Skeletal muscle tissue (tissue), 4 donors: Measurements from ENCODE around the gene PGBD5. TPM values are rescaled to one million over a fixed set of nuclear protein-coding genes. Genes with fewer than 3 reads are reported as not detected.

ENCODE experiments used
- H3K27ac ChIP-seq: one replicate; pipeline ENCODE4 v1.7.0; 2013; ENCODE audit warnings: mild to moderate bottlenecking, low read depth, low read length, inconsistent platforms
- H3K27me3 ChIP-seq, 3 donors: one replicate each; pipeline ENCODE4 v1.7.0; 2013; ENCODE audit warnings: low read length in 3 of 3; ENCODE audit not compliant: control insufficient read depth in 3 of 3, insufficient read depth in 3 of 3
- H3K36me3 ChIP-seq, 3 donors: one replicate each; pipeline ENCODE4 v1.7.0; 2013; ENCODE audit warnings: low read length in 3 of 3; ENCODE audit not compliant: control insufficient read depth in 3 of 3, insufficient read depth in 3 of 3
- H3K4me1 ChIP-seq, 3 donors: one replicate each; pipeline ENCODE4 v1.7.0; 2013; ENCODE audit warnings: low read length in 3 of 3, mild to moderate bottlenecking in 3 of 3; ENCODE audit not compliant: control insufficient read depth in 3 of 3, insufficient read depth in 3 of 3
- H3K4me3 ChIP-seq, 3 donors: one replicate each; pipeline ENCODE4 v1.7.0; 2013; ENCODE audit warnings: low read length in 3 of 3
- H3K9ac ChIP-seq, 3 donors: one replicate each; pipeline ENCODE4 v1.7.0; 2013; ENCODE audit warnings: low read length in 3 of 3, mild to moderate bottlenecking in 3 of 3, moderate library complexity in 2 of 3, low read depth in 1 of 3
- H3K9me3 ChIP-seq, 3 donors: one replicate each; pipeline ENCODE4 v1.7.0; 2013; ENCODE audit warnings: low read length in 3 of 3; ENCODE audit not compliant: control insufficient read depth in 3 of 3
- total RNA-seq: library from RNA; depleted of rRNA; stranded (reverse); fragments of >200 nt; gene quantifications from one replicate; pipeline ENCODE4 v1.2.3, GENCODE V29; 2014
- donor health status: Osteomylitis.

The PGBD5 gene
- total RNA-seq, 1 donor from 2014 or later, result 5.7 TPM

DNA sequence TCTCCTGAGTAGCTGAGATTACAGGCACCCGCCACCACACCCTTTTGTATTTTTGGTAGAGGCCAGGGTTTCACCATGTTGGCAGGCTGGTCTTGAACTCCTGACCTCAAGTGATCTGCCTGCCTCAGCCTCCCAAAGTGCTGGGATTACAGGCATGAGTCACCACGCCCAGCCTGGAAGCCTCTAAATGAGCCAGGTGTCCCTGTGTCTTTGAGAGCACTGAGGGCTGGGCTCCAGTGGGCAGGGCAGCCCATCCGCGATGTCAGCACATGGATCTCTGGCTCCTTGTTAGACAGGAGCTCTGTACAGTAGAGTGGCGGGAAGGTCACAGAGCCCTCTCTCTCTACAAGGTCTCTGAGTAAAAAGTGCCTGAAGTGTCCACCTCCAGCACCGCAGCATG is 124.3 kb downstream of the PGBD5 start:
- no peaks in the 10 kb centered on the region for H3K36me3 ChIP-seq
- H3K27me3 ChIP-seq, result no peaks in the 10 kb centered on the region
- H3K4me3 ChIP-seq, result no peak overlapping the region
- peaks cover 6 to 11% (median 10%) of the 10 kb centered on the region in 3 donors for H3K4me1 ChIP-seq
- no peaks in the 10 kb centered on the region for H3K9me3 ChIP-seq
- no peak overlapping the region for H3K9ac ChIP-seq
- no peak overlapping the region for H3K27ac ChIP-seq

DNA sequence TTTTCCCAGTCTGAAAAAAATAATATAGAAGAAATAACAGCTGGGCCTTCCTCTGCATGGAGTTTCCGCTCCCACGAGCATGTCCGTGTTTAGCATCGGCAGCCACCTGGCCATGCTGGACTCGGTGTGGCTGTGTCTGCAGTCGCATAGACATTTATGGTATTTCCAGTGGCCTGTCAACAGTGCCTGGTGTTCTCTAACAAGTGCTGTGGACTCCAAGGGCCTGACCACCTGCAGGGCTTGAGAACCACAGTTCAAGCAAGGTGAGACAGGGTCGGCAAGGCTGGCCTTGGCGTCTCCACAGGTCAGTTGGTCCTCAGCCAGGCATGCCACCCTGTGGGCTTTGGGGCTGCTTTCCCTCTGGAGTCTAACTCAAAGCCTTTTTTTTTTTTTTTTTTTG is 124.8 kb downstream of the PGBD5 start:
- Histone ChIP-seq H3K9ac (no peak overlapping the region), H3K36me3 (no peaks in the 10 kb centered on the region), H3K4me1 (peaks cover 6 to 11% (median 10%) of the 10 kb centered on the region in 3 donors), H3K27ac (no peak overlapping the region), H3K4me3 (no peak overlapping the region), H3K9me3 (no peaks in the 10 kb centered on the region), H3K27me3 (no peaks in the 10 kb centered on the region)

DNA sequence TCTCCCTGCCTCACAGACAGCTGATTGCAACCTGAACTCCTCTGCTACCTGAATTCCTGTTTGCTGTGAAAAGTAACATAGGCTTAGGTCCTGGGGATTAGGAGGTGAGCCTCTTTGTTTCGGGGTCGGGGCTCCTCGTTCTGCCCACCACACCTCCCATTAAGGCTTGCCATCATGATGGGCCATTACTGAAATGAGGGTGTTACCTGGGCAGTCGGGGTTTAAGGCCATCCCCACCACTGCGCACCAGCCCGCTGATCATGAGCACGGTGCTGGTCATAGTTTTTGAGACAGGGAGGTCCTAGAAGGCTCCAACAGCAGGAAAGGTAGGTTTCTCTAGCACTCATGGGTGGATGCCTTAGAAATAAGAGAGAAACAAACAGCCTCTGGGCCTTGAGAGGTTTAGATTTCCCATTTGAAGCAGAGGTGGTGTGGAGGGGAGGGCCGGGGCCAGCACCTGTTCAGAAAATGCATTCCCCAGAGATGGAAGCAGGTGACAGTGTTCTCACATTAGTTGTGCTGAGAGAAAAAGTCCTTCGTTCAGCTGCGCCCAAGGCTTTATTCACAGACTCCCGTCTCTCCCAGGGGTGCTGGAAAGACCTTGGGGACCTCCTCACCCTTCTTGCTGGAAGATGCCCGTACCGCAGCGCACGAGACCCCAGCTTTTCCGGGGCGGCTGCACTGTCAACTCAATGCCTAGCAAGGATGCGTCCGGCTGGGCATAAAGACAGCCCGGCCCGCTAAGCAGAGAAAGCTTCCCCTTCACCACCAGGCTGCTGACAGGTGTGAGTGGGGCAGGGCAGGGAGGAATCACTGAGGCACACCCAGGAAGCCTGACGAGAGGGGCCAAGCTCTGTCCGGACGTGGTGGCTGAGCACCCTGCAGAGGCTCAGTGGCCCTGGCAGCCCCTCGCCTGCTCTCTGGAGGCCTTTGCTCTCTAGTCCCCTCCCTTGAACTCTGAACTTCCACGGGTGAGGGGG is 125.5 kb downstream of the PGBD5 start:
- Histone ChIP-seq H3K27ac (no peak overlapping the region), H3K9ac (no peak overlapping the region), H3K9me3 (no peaks in the 10 kb centered on the region), H3K27me3 (no peaks in the 10 kb centered on the region), H3K36me3 (no peaks in the 10 kb centered on the region), H3K4me3 (no peak overlapping the region), H3K4me1 (peaks cover 6 to 11% (median 10%) of the 10 kb centered on the region in 3 donors)

GRCh38 chr1:230299191-230300006 is 126.7 kb downstream of the PGBD5 start:
- Histone ChIP-seq H3K4me1 (peaks cover 0 to 11% (median 7%) of the 10 kb centered on the region in 3 donors), H3K9me3 (no peaks in the 10 kb centered on the region)

DNA sequence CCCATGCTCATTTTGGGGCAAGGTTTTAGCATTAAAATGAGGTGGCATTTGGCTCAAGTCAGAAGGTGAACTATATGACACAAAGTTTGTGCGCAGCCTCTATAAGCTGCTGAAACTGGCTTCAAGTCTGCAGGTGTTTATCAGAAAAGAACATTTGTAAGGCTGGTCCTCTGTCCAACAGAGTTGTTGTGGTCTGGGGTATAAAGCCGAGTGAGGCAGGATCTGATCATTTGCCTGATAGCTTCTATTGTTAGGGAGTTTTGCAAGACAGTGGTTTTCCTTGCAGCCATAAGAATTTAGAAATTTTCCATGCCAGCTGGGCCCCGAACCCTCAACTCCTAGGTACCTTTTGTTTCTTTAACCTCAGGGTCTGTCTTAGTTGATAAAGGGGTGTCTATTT is 130.8 kb downstream of the PGBD5 start:
- Histone ChIP-seq H3K27ac (no peak overlapping the region), H3K27me3 (peaks cover 0 to 13% (median 11%) of the 10 kb centered on the region in 3 donors)

More at GRCh38 chr1:230299191-230300006, 126.7 kb downstream of the PGBD5 start:
- Histone ChIP-seq H3K36me3 (no peaks in the 10 kb centered on the region), H3K4me3 (no peak overlapping the region), H3K9ac (no peak overlapping the region), H3K27me3 (no peaks in the 10 kb centered on the region), H3K27ac (no peak overlapping the region)

GRCh38 chr1:230293390-230293700 is 132.8 kb downstream of the PGBD5 start:
- Histone ChIP-seq H3K27ac (no peak overlapping the region), H3K36me3 (no peaks in the 10 kb centered on the region), H3K27me3 (peaks cover 0 to 13% (median 11%) of the 10 kb centered on the region in 3 donors), H3K9me3 (no peaks in the 10 kb centered on the region), H3K4me3 (no peak overlapping the region), H3K9ac (no peak overlapping the region), H3K4me1 (no peaks in the 10 kb centered on the region)

More for the DNA sequence above, 130.8 kb downstream of the PGBD5 start:
- Histone ChIP-seq H3K36me3 (no peaks in the 10 kb centered on the region), H3K9me3 (no peaks in the 10 kb centered on the region), H3K4me3 (no peak overlapping the region), H3K4me1 (no peaks in the 10 kb centered on the region), H3K9ac (no peak overlapping the region)

DNA sequence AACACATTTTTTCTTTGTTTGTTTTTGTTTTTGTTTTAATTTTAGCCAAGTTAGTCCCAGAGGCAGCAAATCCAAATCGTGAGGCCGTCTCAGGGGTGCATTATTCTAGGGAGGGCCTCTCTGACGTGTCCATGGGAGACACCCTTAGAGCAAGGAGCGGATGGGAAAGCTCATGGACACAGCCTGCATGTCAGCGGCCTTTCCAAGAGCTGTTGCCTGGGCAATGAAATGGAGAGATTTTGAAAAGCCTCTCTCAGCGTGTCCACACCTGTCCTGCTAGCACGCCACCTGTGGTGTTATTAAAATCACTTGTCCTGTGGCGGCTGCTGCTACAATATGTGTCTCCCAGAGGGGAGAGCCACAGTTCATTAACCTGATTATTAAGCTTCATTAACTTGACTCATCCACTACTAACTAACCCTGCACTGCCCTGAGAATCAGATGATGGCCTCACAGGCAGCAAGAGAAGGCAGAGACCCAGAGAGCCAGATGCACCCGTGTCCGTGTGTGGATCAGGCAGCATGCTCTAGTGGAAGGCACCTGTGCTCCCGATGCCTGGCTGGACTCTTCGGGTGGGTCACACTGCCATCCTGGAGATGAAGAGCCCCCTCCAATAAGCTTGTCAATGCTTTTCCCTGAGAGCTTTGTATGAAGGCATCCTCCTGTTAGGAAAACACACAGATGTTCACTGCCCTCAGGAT is 133.3 kb downstream of the PGBD5 start:
- Histone ChIP-seq H3K4me3 (no peak overlapping the region), H3K4me1 (no peaks in the 10 kb centered on the region), H3K9ac (no peak overlapping the region), H3K36me3 (no peaks in the 10 kb centered on the region), H3K27ac (no peak overlapping the region), H3K27me3 (peaks cover 3 to 13% (median 11%) of the 10 kb centered on the region in 3 donors), H3K9me3 (no peaks in the 10 kb centered on the region)

- Histone ChIP-seq H3K4me1 (no peaks in the 10 kb centered on the region), H3K9ac (no peak overlapping the region), H3K36me3 (no peaks in the 10 kb centered on the region), H3K9me3 (no peaks in the 10 kb centered on the region), H3K27ac (no peak overlapping the region), H3K4me3 (no peak overlapping the region), H3K27me3 (peaks cover 5 to 13% (median 11%) of the 10 kb centered on the region in 3 donors)
Observed at GRCh38 chr1:230291731-230292620, 134.2 kb downstream of the PGBD5 start.

GRCh38 chr1:230289350-230289644 is 136.8 kb downstream of the PGBD5 start:
- Histone ChIP-seq H3K4me1 (no peaks in the 10 kb centered on the region), H3K36me3 (no peaks in the 10 kb centered on the region), H3K4me3 (no peak overlapping the region), H3K27ac (no peak overlapping the region), H3K9me3 (no peaks in the 10 kb centered on the region), H3K9ac (no peak overlapping the region), H3K27me3 (peaks cover 5 to 13% (median 11%) of the 10 kb centered on the region in 3 donors)
